Neural cell (in vitro differentiated cells): Measurements from ENCODE around the gene PEAK1.

Experiments used
- EZH2 ChIP-seq: fragments of 200-600, 300-800 bp; shearing (Covaris generic), sonication (generic); IDR thresholded peaks from 2 replicates; pipeline ENCODE4 v1.6.1; 2014; ENCODE audit warnings: antibody characterized with exemption, low read length, borderline replicate concordance, mild to moderate bottlenecking; ENCODE audit not compliant: insufficient read depth, poor library complexity, severe bottlenecking
- POLR2AphosphoS5 ChIP-seq: IDR thresholded peaks from 2 replicates; pipeline ENCODE4 v1.6.1; 2012
- TF ChIP-seq, protein P1 (sequence below): fragments of 450-650 bp; IDR thresholded peaks from 2 replicates; pipeline ENCODE4 v1.5.1; 2014; ENCODE audit warnings: antibody characterized with exemption, mild to moderate bottlenecking, moderate library complexity; ENCODE audit not compliant: poor library complexity, severe bottlenecking
- TF ChIP-seq, protein P2 (sequence below): IDR thresholded peaks from 2 replicates; pipeline ENCODE4 v1.6.1; 2012; ENCODE audit warnings: borderline replicate concordance

DNA sequence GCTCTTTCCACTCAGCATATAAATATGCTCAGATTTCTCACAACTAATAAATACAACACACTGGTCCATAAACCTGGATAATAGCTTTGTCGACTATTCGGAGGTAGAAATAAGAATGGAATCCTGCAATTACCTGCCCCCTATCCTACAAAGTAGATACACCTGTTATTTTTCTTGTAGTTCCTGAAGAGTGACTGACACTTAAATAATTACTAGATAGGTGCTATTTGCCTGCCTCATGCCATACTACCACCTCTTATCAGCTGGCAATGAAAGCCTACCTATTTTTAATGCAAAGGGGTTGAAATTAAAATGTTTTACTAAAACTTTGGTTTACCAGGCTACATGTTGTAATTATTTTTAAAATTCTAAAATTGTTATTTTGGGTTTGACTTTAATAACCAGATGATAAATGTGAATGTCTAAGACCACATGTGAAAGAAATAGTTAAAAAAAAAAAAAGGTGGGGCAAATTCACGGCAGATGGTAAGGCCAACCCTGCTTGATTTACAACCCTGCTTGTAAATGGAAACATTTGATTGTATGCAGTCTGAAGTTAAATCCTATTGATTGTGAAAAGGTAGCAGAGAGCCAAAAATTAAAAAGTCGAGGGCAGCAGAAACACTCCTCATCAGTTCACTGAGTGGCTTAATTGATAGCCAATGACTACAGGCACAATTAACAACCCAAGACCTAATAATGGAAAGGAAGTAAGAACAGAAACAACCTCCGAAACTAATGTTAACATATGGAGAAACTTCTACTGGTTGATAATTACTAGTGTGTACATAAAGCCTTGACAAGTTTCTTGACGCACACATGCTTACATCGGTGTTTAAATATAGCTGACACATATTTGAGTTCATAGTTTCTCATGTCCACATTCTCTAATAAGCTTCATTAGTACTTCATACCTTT, 8.9 kb downstream of the PEAK1 start:
- TF ChIP-seq, protein P1, sequence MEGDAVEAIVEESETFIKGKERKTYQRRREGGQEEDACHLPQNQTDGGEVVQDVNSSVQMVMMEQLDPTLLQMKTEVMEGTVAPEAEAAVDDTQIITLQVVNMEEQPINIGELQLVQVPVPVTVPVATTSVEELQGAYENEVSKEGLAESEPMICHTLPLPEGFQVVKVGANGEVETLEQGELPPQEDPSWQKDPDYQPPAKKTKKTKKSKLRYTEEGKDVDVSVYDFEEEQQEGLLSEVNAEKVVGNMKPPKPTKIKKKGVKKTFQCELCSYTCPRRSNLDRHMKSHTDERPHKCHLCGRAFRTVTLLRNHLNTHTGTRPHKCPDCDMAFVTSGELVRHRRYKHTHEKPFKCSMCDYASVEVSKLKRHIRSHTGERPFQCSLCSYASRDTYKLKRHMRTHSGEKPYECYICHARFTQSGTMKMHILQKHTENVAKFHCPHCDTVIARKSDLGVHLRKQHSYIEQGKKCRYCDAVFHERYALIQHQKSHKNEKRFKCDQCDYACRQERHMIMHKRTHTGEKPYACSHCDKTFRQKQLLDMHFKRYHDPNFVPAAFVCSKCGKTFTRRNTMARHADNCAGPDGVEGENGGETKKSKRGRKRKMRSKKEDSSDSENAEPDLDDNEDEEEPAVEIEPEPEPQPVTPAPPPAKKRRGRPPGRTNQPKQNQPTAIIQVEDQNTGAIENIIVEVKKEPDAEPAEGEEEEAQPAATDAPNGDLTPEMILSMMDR = no peak
- TF ChIP-seq EZH2 = no peak
- TF ChIP-seq, protein P2, sequence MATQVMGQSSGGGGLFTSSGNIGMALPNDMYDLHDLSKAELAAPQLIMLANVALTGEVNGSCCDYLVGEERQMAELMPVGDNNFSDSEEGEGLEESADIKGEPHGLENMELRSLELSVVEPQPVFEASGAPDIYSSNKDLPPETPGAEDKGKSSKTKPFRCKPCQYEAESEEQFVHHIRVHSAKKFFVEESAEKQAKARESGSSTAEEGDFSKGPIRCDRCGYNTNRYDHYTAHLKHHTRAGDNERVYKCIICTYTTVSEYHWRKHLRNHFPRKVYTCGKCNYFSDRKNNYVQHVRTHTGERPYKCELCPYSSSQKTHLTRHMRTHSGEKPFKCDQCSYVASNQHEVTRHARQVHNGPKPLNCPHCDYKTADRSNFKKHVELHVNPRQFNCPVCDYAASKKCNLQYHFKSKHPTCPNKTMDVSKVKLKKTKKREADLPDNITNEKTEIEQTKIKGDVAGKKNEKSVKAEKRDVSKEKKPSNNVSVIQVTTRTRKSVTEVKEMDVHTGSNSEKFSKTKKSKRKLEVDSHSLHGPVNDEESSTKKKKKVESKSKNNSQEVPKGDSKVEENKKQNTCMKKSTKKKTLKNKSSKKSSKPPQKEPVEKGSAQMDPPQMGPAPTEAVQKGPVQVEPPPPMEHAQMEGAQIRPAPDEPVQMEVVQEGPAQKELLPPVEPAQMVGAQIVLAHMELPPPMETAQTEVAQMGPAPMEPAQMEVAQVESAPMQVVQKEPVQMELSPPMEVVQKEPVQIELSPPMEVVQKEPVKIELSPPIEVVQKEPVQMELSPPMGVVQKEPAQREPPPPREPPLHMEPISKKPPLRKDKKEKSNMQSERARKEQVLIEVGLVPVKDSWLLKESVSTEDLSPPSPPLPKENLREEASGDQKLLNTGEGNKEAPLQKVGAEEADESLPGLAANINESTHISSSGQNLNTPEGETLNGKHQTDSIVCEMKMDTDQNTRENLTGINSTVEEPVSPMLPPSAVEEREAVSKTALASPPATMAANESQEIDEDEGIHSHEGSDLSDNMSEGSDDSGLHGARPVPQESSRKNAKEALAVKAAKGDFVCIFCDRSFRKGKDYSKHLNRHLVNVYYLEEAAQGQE = no peak
- no peak for TF ChIP-seq POLR2AphosphoS5
